Peyer's patch (tissue), 4 donors: ENCODE data around the gene RPS15.

Experiments used
- CTCF ChIP-seq, 6 experiments: fragments of 450-650 bp in 4 of 6; fragments of 200-600 bp in 2 of 6; sonication (generic) in 1 of 6; IDR thresholded peaks; one replicate each; pipeline ENCODE4 v1.5.1; 2017 to 2019; ENCODE audit warnings: antibody characterized with exemption in 6 of 6, mild to moderate bottlenecking in 3 of 6, moderate library complexity in 1 of 6
- POLR2A ChIP-seq, 2 donors: fragments of 450-650 bp; IDR thresholded peaks; one replicate each; pipeline ENCODE4 v1.5.1; 2017; ENCODE audit warnings: antibody characterized with exemption in 2 of 2, mild to moderate bottlenecking in 2 of 2, moderate library complexity in 2 of 2

DNA sequence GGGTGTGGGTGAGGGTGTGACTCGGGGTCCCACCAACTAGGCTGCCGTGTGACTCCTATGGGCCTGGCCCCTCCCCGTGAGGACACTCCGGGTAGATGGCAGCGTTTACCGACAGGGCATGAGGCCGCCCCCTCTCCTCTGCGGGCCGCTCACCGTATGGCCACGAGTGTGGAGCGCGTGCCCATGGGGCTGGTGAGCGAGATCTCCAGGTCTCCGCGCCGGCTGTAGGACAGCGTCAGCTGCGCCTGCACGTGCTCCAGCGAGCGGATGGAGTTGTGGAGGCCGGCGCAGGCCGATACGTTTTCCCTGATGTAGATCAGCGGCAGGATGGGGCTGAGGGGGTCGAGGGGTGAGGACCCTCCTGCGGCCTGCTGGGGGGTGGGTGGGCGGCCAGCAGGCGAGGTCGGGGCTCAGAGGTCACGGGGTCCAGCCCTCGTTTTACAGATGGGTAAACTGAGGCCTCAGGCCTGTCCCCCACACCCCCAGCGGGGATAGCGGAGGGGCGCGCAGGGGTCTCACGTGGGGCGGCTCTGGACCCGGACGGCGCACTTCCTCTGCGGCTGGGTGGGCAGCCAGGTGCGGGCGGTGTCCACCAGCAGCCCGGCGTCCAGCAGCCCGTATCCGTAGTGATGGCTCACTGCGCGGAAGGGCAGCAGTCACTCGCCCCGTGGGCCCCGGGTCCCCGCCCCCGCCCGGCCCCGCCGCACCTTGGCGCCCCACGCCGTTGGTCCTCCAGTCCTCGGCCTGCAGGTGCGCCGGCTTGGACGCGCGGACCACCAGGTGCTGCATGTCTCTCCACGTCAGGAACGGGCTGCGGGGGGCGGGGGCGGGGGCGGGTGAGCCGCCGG, 45.2 kb downstream of the RPS15 start:
- TF ChIP-seq CTCF (IDR thresholded peaks at IDR 0.05), result no peak
- no peak for TF ChIP-seq POLR2A (IDR thresholded peaks at IDR 0.05)
